Ovary (tissue), 3 donors: ENCODE results near the gene HLCS.

Source experiments
- POLR2A ChIP-seq: fragments of 450-650 bp; IDR thresholded peaks from one replicate; pipeline ENCODE4 v1.6.1; 2017; ENCODE audit warnings: antibody characterized with exemption, mild to moderate bottlenecking, moderate library complexity
- TF ChIP-seq, protein P1 (sequence below), 3 donors: fragments of 450-650 bp in 2 of 3; fragments of 200-600 bp in 1 of 3; IDR thresholded peaks; one replicate each; pipeline versions ENCODE4 v1.5.1 to v1.8.0; 2016 to 2022; ENCODE audit warnings: antibody characterized with exemption in 3 of 3, mild to moderate bottlenecking in 1 of 3
- donor health status: DM: no; HTN: no; CAD: no.

DNA sequence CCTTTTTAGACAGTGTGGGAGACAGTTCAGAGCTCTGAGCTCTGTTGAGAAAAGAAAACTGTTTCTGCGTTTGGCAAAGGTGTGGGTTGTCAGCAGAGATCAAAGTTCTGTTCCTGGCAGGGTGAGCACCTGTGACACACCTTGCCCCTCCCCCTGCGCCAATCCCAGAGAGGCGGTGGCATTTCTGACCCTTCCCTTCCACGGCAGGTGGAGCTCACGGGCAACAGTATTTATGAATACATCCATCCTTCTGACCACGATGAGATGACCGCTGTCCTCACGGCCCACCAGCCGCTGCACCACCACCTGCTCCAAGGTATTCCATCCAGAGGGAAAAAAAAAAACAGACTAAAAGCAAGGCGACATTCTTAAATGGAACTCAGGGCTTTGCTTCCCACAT, 246.9 kb downstream of the HLCS start:
- TF ChIP-seq, protein P1, sequence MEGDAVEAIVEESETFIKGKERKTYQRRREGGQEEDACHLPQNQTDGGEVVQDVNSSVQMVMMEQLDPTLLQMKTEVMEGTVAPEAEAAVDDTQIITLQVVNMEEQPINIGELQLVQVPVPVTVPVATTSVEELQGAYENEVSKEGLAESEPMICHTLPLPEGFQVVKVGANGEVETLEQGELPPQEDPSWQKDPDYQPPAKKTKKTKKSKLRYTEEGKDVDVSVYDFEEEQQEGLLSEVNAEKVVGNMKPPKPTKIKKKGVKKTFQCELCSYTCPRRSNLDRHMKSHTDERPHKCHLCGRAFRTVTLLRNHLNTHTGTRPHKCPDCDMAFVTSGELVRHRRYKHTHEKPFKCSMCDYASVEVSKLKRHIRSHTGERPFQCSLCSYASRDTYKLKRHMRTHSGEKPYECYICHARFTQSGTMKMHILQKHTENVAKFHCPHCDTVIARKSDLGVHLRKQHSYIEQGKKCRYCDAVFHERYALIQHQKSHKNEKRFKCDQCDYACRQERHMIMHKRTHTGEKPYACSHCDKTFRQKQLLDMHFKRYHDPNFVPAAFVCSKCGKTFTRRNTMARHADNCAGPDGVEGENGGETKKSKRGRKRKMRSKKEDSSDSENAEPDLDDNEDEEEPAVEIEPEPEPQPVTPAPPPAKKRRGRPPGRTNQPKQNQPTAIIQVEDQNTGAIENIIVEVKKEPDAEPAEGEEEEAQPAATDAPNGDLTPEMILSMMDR (IDR thresholded peaks at IDR 0.05): no peak
- TF ChIP-seq POLR2A: no peak
